H1 (cell line): Measurements from ENCODE around the gene CRTC2.

ENCODE experiments used
- CTCF ChIP-seq, 3 experiments: IDR thresholded peaks; 1 replicate in 2 of 3; 2 replicates in 1 of 3; pipeline versions ENCODE4 v1.5.1 to v1.6.1; 2011; ENCODE audit warnings: low read length in 3 of 3, mild to moderate bottlenecking in 3 of 3, inconsistent platforms in 2 of 3, low read depth in 1 of 3, moderate library complexity in 1 of 3; ENCODE audit not compliant: insufficient read depth in 1 of 3; ENCODE audit errors: control extremely low read depth in 1 of 3
- MAFK ChIP-seq: IDR thresholded peaks from 2 replicates; pipeline ENCODE4 v1.6.1; 2012; ENCODE audit warnings: low read depth, mild to moderate bottlenecking, improper control_type of control experiment, low read length
- TF ChIP-seq, protein P1 (sequence below): IDR thresholded peaks from 2 replicates; pipeline ENCODE4 v1.6.1; 2011; ENCODE audit warnings: low read length, improper control_type of control experiment

- TF ChIP-seq, protein P1, sequence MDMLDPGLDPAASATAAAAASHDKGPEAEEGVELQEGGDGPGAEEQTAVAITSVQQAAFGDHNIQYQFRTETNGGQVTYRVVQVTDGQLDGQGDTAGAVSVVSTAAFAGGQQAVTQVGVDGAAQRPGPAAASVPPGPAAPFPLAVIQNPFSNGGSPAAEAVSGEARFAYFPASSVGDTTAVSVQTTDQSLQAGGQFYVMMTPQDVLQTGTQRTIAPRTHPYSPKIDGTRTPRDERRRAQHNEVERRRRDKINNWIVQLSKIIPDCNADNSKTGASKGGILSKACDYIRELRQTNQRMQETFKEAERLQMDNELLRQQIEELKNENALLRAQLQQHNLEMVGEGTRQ = no peak
- no peak for TF ChIP-seq MAFK
- no peak for TF ChIP-seq CTCF (IDR thresholded peaks at IDR 0.05; ENCODE audit: control extremely low read depth in 1 of 3, insufficient read depth in 1 of 3, low read depth in 1 of 3, low read length in 3 of 3)
These were observed 25.9 kb upstream of the CRTC2 start for GRCh38 chr1:153984123-153984894.
